WTC11 (cell line): ENCODE results near the gene CYP3A5. TPM values are rescaled to one million over a fixed set of nuclear protein-coding genes. Genes with fewer than 3 reads are reported as not detected.
A peak's percentile ranks its signal among the peaks of the same experiment; 100 is the strongest.

Source experiments
- ATAC-seq: fragments of 200-7000 bp; cut with Tn5 transposase; 2 replicates; pipeline ENCODE4 v1.10.0; 2021; ENCODE audit warnings: mild to moderate bottlenecking, moderate library complexity
- CTCF ChIA-PET: fragments of 300-600 bp; sonication (Branson Sonifier 250); formaldehyde crosslinking; loops from one replicate; lab custom pipeline; 2021; ENCODE audit warnings: antibody characterized with exemption; lab: Charles Lee
- POLR2A ChIA-PET: fragments of 350-600 bp; sonication (Branson Sonifier 250); formaldehyde crosslinking; loops from one replicate; lab custom pipeline; 2021; ENCODE audit warnings: antibody characterized with exemption; lab: Charles Lee
- DNase-seq: peaks from one replicate; pipeline ENCODE4 v3.0.0; 2021; ENCODE audit warnings: low spot score
- H3K27ac Mint-ChIP-seq: 2 replicates; pipeline ENCODE4 v1.8.0; 2021; ENCODE audit warnings: mixed read lengths
- H3K27me3 Mint-ChIP-seq: 2 replicates; pipeline ENCODE4 v1.8.0; 2021; ENCODE audit warnings: low read depth, mild to moderate bottlenecking, moderate library complexity, mixed read lengths
- H3K36me3 Mint-ChIP-seq: 2 replicates; pipeline ENCODE4 v1.8.0; 2021; ENCODE audit warnings: mixed read lengths
- H3K4me1 Mint-ChIP-seq: 2 replicates; pipeline ENCODE4 v1.8.0; 2022; ENCODE audit warnings: mixed read lengths
- H3K4me3 Mint-ChIP-seq: 2 replicates; pipeline ENCODE4 v1.8.0; 2021; ENCODE audit warnings: mild to moderate bottlenecking, moderate library complexity, mixed read lengths
- H3K9me3 Mint-ChIP-seq: 2 replicates; pipeline ENCODE4 v1.8.0; 2021; ENCODE audit warnings: mixed read lengths
- ATF6 ChIP-seq: sonication (generic); formaldehyde crosslinking; IDR thresholded peaks from 2 replicates; pipeline ENCODE4 v1.8.1; 2023; ENCODE audit warnings: mild to moderate bottlenecking, missing genetic modification reagents
- CREB1 ChIP-seq: sonication (generic); formaldehyde crosslinking; IDR thresholded peaks from 2 replicates; pipeline ENCODE4 v1.8.0; 2023; ENCODE audit warnings: mild to moderate bottlenecking, missing genetic modification reagents
- ETV6 ChIP-seq: sonication (generic); formaldehyde crosslinking; IDR thresholded peaks from 2 replicates; pipeline ENCODE4 v1.8.1; 2022; ENCODE audit warnings: mild to moderate bottlenecking, missing genetic modification reagents
- MLX ChIP-seq: sonication (generic); formaldehyde crosslinking; IDR thresholded peaks from 2 replicates; pipeline ENCODE4 v1.8.1; 2023; ENCODE audit warnings: mild to moderate bottlenecking, missing genetic modification reagents, moderate library complexity
- MYBL2 ChIP-seq: sonication (generic); formaldehyde crosslinking; IDR thresholded peaks from 2 replicates; pipeline ENCODE4 v1.8.1; 2023; ENCODE audit warnings: mild to moderate bottlenecking, moderate library complexity, missing genetic modification reagents
- NFE2L1 ChIP-seq: sonication (generic); formaldehyde crosslinking; IDR thresholded peaks from 2 replicates; pipeline ENCODE4 v1.8.1; 2023; ENCODE audit warnings: missing genetic modification reagents
- NR2C2 ChIP-seq: sonication (generic); formaldehyde crosslinking; IDR thresholded peaks from 2 replicates; pipeline ENCODE4 v1.8.0; 2022; ENCODE audit warnings: mild to moderate bottlenecking, missing genetic modification reagents
- PRDM15 ChIP-seq: sonication (generic); formaldehyde crosslinking; IDR thresholded peaks from 2 replicates; pipeline ENCODE4 v1.8.0; 2022; ENCODE audit warnings: missing genetic modification reagents
- RORB ChIP-seq: fragments of 250-450 bp; sonication (Bioruptor Pico); IDR thresholded peaks from 2 replicates; pipeline ENCODE4 v1.9.0; 2021; ENCODE audit warnings: mild to moderate bottlenecking
- SP1 ChIP-seq: sonication (generic); formaldehyde crosslinking; conservative IDR thresholded peaks from 2 replicates; pipeline ENCODE4 v1.8.1; 2022; ENCODE audit warnings: missing genetic modification reagents
- TEAD4 ChIP-seq: sonication (generic); formaldehyde crosslinking; IDR thresholded peaks from 2 replicates; pipeline ENCODE4 v1.8.0; 2022; ENCODE audit warnings: mild to moderate bottlenecking, missing genetic modification reagents
- USF1 ChIP-seq: sonication (generic); formaldehyde crosslinking; IDR thresholded peaks from 2 replicates; pipeline ENCODE4 v1.8.0; 2022; ENCODE audit warnings: mild to moderate bottlenecking, missing genetic modification reagents
- ZNF219 ChIP-seq: sonication (generic); formaldehyde crosslinking; IDR thresholded peaks from 2 replicates; pipeline ENCODE4 v1.8.0; 2023; ENCODE audit warnings: missing genetic modification reagents, mild to moderate bottlenecking, borderline replicate concordance
- ZNF263 ChIP-seq: sonication (generic); formaldehyde crosslinking; IDR thresholded peaks from 2 replicates; pipeline ENCODE4 v1.8.1; 2022; ENCODE audit warnings: low read depth, mild to moderate bottlenecking, moderate library complexity, missing genetic modification reagents
- ZNF512 ChIP-seq: sonication (generic); formaldehyde crosslinking; IDR thresholded peaks from 2 replicates; pipeline ENCODE4 v1.8.1; 2022; ENCODE audit warnings: missing genetic modification reagents, borderline replicate concordance
- total RNA-seq: library from RNA; stranded (reverse); gene quantifications from 3 replicates; pipeline ENCODE4 v1.2.3, GENCODE V29; 2021
- TF ChIP-seq, protein P1 (sequence below): sonication (generic); formaldehyde crosslinking; IDR thresholded peaks from 2 replicates; pipeline ENCODE4 v1.8.0; 2023; ENCODE audit warnings: mild to moderate bottlenecking, missing genetic modification reagents
- TF ChIP-seq, protein P2 (sequence below): sonication (generic); formaldehyde crosslinking; IDR thresholded peaks from 2 replicates; pipeline ENCODE4 v1.8.1; 2022; ENCODE audit warnings: mild to moderate bottlenecking, missing genetic modification reagents, moderate library complexity, borderline replicate concordance

CYP3A5 gene
- total RNA-seq, 1 experiment from 2014 or later = 0.39 TPM

DNA sequence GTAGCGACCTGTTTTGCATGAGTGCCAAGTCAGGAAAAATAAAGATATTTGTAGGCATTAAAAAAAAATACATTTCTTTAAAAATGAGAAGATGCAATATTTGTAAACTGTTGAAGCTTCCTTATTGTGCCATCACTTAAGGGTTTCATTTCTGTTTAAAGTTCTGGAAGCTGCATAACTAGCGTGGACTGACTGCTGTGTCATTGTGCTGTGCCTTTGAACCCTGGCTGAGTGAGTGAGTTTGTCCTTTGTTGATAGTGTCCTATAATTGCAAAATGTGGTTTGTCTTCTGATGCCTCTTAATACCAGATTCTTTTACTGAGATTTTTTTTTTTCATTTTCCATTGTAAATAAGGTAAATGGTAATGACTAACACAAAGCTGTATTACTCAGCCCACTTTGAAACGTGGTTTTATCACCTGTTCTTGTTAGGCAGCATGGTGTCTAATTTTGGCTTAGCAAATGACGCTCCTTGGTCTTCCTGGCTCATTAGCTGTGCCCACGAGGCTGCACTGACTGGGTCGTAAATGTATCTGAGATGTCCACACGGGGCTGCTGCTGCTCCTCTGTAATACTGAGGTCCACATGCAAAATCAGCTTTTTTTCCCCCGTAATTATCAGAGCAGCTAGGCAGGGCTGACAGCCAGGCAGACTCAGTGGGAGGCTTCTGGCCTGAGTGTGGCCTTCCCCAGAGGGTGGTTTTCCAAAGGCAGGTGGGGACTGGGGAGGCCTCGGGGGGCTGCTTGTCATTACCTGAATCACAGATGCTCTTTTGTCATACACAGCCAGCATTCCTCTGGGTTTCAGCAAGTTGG, 48.3 kb downstream of the CYP3A5 start:
- DNase-seq (peak; percentile 42), ATAC-seq (peak; percentile 63)
- Mint-ChIP-seq H3K36me3 (peaks cover 49% of the 10 kb centered on the region), H3K27ac (peak overlapping the region; percentile 60; the same call in 1 of the 2 replicates), H3K4me1 (peaks cover 32% of the 10 kb centered on the region), H3K4me3 (no peak overlapping the region), H3K9me3 (no peaks in the 10 kb centered on the region), H3K27me3 (no peaks in the 10 kb centered on the region)
- TF ChIP-seq NFE2L1 (CRISPR knock-in tag) = no peak
- no peak for TF ChIP-seq RORB
- no peak for TF ChIP-seq MLX (CRISPR knock-in tag)
- TF ChIP-seq ZNF512 (CRISPR knock-in tag) = no peak
- TF ChIP-seq SP1 = no peak
- TF ChIP-seq MYBL2 (CRISPR knock-in tag) = no peak
- no peak for TF ChIP-seq NR2C2 (CRISPR knock-in tag)
- no peak for TF ChIP-seq PRDM15 (CRISPR knock-in tag)
- CTCF ChIA-PET = interaction anchor here (0.6 to 1.4 kb wide), 9 partner anchors 15 to 363 kb away, joined by 3 to 12 read pairs (median 4); partner anchors contain the start of gene ZSCAN25
- POLR2A ChIA-PET = interaction anchor here (0.6 to 1.0 kb wide), 3 partner anchors 313 to 470 kb away, joined by 3 to 4 read pairs (median 3); partner anchors contain the start of genes AP4M1 and MCM7

DNA sequence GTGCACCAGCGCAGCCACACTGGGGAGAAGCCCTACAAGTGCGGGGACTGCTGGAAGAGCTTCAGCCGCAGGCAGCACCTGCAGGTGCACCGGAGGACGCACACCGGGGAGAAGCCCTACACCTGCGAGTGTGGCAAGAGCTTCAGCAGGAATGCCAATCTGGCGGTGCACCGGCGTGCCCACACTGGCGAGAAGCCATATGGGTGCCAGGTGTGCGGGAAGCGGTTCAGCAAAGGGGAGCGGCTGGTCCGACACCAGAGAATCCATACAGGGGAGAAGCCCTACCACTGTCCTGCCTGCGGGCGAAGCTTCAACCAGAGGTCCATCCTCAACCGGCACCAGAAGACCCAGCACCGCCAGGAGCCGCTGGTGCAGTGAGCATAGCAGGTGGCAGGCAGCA, 50.2 kb downstream of the CYP3A5 start:
- no peak for DNase-seq
- CTCF ChIA-PET = interaction anchor here (1.2 to 1.4 kb wide), 2 partner anchors 63 to 364 kb away, joined by 3 read pairs; no protein-coding TSS in a partner anchor
- Mint-ChIP-seq H3K4me3 (no peak overlapping the region), H3K36me3 (peaks cover 63% of the 10 kb centered on the region), H3K27ac (no peak overlapping the region; the same call in 1 of the 2 replicates), H3K4me1 (peaks cover 32% of the 10 kb centered on the region), H3K27me3 (no peaks in the 10 kb centered on the region), H3K9me3 (no peaks in the 10 kb centered on the region)
- POLR2A ChIA-PET = interaction anchor here (1.3 kb wide), 1 partner anchor 13 kb away, joined by 5 read pairs; the partner anchor contains the start of gene ZSCAN25
- no peak for ATAC-seq
- TF ChIP-seq USF1 (CRISPR knock-in tag) (no peak), NR2C2 (CRISPR knock-in tag) (no peak), ZNF219 (CRISPR knock-in tag) (no peak), ZNF263 (CRISPR knock-in tag) (no peak), TEAD4 (CRISPR knock-in tag) (no peak), MLX (CRISPR knock-in tag) (no peak), NFE2L1 (CRISPR knock-in tag) (no peak), CREB1 (CRISPR knock-in tag) (no peak), ETV6 (CRISPR knock-in tag) (no peak), ATF6 (CRISPR knock-in tag) (no peak), SP1 (no peak)
- TF ChIP-seq, protein P1, sequence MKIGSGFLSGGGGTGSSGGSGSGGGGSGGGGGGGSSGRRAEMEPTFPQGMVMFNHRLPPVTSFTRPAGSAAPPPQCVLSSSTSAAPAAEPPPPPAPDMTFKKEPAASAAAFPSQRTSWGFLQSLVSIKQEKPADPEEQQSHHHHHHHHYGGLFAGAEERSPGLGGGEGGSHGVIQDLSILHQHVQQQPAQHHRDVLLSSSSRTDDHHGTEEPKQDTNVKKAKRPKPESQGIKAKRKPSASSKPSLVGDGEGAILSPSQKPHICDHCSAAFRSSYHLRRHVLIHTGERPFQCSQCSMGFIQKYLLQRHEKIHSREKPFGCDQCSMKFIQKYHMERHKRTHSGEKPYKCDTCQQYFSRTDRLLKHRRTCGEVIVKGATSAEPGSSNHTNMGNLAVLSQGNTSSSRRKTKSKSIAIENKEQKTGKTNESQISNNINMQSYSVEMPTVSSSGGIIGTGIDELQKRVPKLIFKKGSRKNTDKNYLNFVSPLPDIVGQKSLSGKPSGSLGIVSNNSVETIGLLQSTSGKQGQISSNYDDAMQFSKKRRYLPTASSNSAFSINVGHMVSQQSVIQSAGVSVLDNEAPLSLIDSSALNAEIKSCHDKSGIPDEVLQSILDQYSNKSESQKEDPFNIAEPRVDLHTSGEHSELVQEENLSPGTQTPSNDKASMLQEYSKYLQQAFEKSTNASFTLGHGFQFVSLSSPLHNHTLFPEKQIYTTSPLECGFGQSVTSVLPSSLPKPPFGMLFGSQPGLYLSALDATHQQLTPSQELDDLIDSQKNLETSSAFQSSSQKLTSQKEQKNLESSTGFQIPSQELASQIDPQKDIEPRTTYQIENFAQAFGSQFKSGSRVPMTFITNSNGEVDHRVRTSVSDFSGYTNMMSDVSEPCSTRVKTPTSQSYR (CRISPR knock-in tag) = no peak
- TF ChIP-seq, protein P2, sequence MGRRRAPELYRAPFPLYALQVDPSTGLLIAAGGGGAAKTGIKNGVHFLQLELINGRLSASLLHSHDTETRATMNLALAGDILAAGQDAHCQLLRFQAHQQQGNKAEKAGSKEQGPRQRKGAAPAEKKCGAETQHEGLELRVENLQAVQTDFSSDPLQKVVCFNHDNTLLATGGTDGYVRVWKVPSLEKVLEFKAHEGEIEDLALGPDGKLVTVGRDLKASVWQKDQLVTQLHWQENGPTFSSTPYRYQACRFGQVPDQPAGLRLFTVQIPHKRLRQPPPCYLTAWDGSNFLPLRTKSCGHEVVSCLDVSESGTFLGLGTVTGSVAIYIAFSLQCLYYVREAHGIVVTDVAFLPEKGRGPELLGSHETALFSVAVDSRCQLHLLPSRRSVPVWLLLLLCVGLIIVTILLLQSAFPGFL (CRISPR knock-in tag) = no peak
